GM12891 (cell line): Measurements from ENCODE around the gene IL3RA.

ENCODE experiments used
- POLR2A ChIP-seq: IDR thresholded peaks from 2 replicates; pipeline ENCODE4 v1.6.1; 2011; ENCODE audit warnings: low read depth, low read length, control low read depth
- POLR2AphosphoS5 ChIP-seq: IDR thresholded peaks from 2 replicates; pipeline ENCODE4 v1.6.1; 2011; ENCODE audit warnings: low read depth, low read length, control low read depth
- TAF1 ChIP-seq: IDR thresholded peaks from 2 replicates; pipeline ENCODE4 v1.6.1; 2011; ENCODE audit warnings: low read depth, low read length, control low read depth

DNA sequence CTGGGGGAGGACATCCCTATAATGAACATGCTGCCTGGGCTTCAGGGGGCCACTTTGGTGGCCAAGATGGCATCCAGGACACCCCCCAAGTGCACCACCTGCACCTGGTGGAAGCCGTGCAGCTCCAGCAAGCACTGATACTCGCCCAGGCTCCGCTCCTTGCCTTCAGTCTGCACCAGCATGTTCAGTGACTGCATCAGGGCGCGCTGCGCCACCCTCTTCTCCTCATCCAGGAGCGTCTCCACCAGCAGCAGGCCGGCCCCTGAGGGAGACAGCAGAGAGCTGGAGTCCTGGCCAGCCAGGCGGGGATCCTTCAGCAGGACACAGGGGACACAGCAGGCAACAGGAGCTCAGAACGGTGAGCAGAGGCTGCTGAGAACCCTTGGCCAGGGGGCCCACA, 66.6 kb downstream of the IL3RA start:
- no peak for TF ChIP-seq POLR2A
- TF ChIP-seq TAF1, result no peak
- no peak for TF ChIP-seq POLR2AphosphoS5
